ENCODE data around the gene GPRC5C. TPM values are rescaled to one million over a fixed set of nuclear protein-coding genes. Genes with fewer than 3 reads are reported as not detected.

The GPRC5C gene
- total RNA-seq, result 1.9 and 9.1 TPM in 2 replicates

DNA sequence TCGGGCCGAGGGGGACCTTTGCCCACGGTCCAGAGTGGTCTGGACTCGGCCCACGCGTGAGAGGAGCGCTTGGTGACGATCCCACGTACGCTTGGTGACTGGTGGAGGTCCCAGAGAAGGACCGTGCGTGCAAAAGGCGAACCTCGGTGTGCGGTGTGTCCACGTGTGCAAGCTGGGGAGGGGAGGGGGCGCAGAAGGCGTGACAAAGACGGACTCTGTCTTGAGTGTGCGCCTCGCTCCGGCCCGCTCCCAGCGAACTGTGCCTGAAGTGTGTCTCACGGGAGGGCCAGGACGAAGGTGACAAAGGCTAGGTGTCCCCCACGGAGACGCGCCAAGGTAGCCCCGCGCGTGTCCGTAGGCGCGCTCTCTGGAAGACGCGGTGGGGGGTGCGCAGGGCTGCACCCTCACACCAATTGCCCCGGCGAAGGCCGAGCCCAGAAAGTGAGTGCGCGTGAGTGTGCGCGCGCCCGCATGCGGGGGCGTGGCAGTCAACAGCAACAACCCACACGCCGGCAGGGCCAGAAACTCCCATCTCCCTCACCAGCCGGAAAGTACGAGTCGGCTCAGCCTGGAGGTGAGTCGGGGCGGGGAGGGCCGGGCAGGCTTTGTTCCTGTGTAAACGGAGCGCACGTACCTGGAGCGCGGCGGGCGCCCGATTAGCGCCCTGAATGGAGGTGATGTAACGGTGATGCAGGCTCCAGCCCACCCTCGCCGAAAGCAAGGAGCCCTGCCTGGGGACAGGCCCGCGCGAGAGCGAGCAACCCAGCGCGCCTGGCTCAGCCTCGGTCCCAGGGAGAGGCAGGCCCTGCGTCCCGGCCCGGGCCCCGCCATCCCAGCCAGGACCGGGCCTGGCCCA is at the start of gene GPRC5C:
Gene GPRC5C (plus strand): TSS at position 521 of the 856 bp plus-strand sequence. CDS start 7,689 bp downstream, outside the sequence.

GRCh38 chr17:74466111-74466827 is 34.4 kb downstream of the GPRC5C start, which contains the start of gene CD300A:
TSS of gene CD300A (plus strand) at chr17:74466634. CDS start at chr17:74466704, 70 bp downstream.

Other genes starting within 250 kb of the GPRC5C start
- gene RPL38, start 228.4 kb upstream of the GPRC5C start, total RNA-seq, result 669 and 1,348 TPM in 2 replicates
- 0.62 and 1.3 TPM in 2 replicates for gene TTYH2, start 218.5 kb upstream of the GPRC5C start, total RNA-seq
- not detected in 2 replicates for gene DNAI2, start 157.9 kb upstream of the GPRC5C start, total RNA-seq
- gene KIF19, start 105.9 kb upstream of the GPRC5C start, total RNA-seq, result not detected in 2 replicates
- gene BTBD17, start 70.2 kb upstream of the GPRC5C start, total RNA-seq, result not detected in 2 replicates
- gene GPR142, start 64.6 kb upstream of the GPRC5C start, total RNA-seq, result not detected in 2 replicates
- not detected in 2 replicates for gene CD300A, start 34.5 kb downstream of the GPRC5C start, total RNA-seq
- not detected in 2 replicates for gene CD300LB, start 99.4 kb downstream of the GPRC5C start, total RNA-seq
- not detected in 2 replicates for gene CD300C, start 114.0 kb downstream of the GPRC5C start, total RNA-seq
- not detected in 2 replicates for gene CD300H, start 135.4 kb downstream of the GPRC5C start, total RNA-seq
- gene CD300LD, start 160.2 kb downstream of the GPRC5C start, total RNA-seq, result not detected in 2 replicates
- not detected in 2 replicates for gene CD300E, start 191.7 kb downstream of the GPRC5C start, total RNA-seq